ENCODE measurements around the gene PRELP. TPM values are rescaled to one million over a fixed set of nuclear protein-coding genes. Genes with fewer than 3 reads are reported as not detected.

The PRELP gene
- total and polyA plus RNA-seq, 7 donors, result 0.92 to 133 (median 45.7) TPM

DNA sequence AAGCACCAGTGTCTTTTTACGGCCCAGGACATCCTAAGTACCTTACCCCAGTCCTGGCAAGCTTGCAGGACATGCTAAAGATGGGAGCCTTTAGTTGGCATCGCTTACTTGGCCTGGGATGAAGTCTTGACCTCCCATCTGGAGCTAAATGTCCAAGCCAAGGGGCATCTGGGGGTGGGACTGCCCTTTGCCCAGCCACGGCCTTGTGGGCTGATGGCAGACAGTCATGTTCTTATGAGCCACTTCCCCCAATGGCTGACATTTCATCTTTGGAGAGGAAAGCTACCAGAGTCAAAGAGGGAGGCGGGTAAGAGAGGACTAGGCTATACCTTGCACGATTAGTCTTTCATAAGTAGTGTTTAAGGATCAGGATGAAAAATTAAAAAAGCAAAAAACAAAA is 50.5 kb downstream of the PRELP start:
- DNase-seq, result peak; percentile 47
- H3K9me3 ChIP-seq, result no peaks in the 10 kb centered on the region
- peaks cover 0 to 64% (median 53%) of the 10 kb centered on the region in 4 donors for H3K4me1 ChIP-seq
- no peaks in the 10 kb centered on the region for H3K27me3 ChIP-seq
- no peaks in the 10 kb centered on the region for H3K36me3 ChIP-seq
- TF ChIP-seq EP300 (IDR thresholded peaks at IDR 0.05) (no peak), POLR2AphosphoS5 (IDR thresholded peaks at IDR 0.05) (no peak), POLR2A (IDR thresholded peaks at IDR 0.05) (no peak)
- TF ChIP-seq, protein P1, sequence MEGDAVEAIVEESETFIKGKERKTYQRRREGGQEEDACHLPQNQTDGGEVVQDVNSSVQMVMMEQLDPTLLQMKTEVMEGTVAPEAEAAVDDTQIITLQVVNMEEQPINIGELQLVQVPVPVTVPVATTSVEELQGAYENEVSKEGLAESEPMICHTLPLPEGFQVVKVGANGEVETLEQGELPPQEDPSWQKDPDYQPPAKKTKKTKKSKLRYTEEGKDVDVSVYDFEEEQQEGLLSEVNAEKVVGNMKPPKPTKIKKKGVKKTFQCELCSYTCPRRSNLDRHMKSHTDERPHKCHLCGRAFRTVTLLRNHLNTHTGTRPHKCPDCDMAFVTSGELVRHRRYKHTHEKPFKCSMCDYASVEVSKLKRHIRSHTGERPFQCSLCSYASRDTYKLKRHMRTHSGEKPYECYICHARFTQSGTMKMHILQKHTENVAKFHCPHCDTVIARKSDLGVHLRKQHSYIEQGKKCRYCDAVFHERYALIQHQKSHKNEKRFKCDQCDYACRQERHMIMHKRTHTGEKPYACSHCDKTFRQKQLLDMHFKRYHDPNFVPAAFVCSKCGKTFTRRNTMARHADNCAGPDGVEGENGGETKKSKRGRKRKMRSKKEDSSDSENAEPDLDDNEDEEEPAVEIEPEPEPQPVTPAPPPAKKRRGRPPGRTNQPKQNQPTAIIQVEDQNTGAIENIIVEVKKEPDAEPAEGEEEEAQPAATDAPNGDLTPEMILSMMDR (IDR thresholded peaks at IDR 0.05), result no peak
- peak overlapping the region; percentile 49 to 71 (median 66) for H3K27ac ChIP-seq
- intact Hi-C loops (cut with DNase I), result no loop called here
- no peak overlapping the region for H3K4me3 ChIP-seq
- 86 to 92% methylated on average over 5 of the region's 5 CpGs for WGBS, 2 donors

DNA sequence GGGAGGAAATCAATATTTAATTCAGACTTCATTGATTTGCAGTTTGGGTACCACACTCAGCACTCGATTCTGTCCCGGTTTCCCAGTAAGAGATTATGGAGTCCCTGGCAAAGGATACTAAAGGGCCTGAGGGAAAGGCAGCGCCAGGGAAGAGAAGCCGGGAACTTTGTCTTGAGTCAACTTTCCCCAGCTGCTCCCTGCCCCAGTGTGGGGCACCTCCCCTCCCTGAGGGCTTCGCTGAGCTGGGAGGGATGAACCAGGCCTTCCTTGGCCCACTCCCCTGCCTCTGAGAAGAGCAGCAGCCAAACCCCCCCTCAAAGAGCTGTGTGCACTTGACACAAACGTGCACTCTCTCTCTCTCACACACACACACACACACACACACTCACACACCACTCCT is 51.0 kb downstream of the PRELP start:
- TF ChIP-seq POLR2AphosphoS5 (IDR thresholded peaks at IDR 0.05) (no peak), POLR2A (IDR thresholded peaks at IDR 0.05) (no peak), EP300 (IDR thresholded peaks at IDR 0.05) (no peak)
- TF ChIP-seq, protein P1 (IDR thresholded peaks at IDR 0.05), result no peak
- peak overlapping the region; percentile 7 to 71 (median 58) for H3K27ac ChIP-seq
- intact Hi-C loops (cut with DNase I), result no loop called here

DNA sequence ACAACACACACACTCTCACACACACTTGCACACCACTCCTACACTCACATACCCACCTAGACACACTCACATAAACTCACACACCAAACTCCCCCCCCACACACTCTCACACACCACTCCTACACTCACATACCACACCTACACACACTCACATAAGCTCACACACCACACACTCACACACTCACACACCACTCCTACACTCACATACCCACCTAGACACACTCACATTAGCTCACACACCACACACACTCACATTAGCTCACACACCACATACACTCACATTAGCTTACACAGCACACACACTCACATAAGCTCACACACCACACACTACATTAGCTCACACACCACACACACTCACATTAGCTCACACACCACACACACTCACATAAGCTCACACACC is 51.4 kb downstream of the PRELP start:
- no peaks in the 10 kb centered on the region for H3K36me3 ChIP-seq
- H3K27ac ChIP-seq, result peak overlapping the region; percentile 7 to 71 (median 58)
- H3K27me3 ChIP-seq, result no peaks in the 10 kb centered on the region
- peak; percentile 20 for DNase-seq
- TF ChIP-seq EP300 (IDR thresholded peaks at IDR 0.05), result no peak
- TF ChIP-seq POLR2AphosphoS5 (IDR thresholded peaks at IDR 0.05), result no peak
- no peak for TF ChIP-seq POLR2A (IDR thresholded peaks at IDR 0.05)
- TF ChIP-seq, protein P1 (IDR thresholded peaks at IDR 0.05), result no peak
- no peaks in the 10 kb centered on the region for H3K9me3 ChIP-seq
- intact Hi-C loops (cut with DNase I), result no loop called here
- H3K4me1 ChIP-seq, result peaks cover 0 to 55% (median 44%) of the 10 kb centered on the region in 4 donors
- no peak overlapping the region for H3K4me3 ChIP-seq

More for the DNA sequence above, 51.0 kb downstream of the PRELP start:
- no peaks in the 10 kb centered on the region for H3K27me3 ChIP-seq
- WGBS, 2 donors, result 56 to 72% methylated on average over 6 of the region's 6 CpGs
- H3K4me3 ChIP-seq, result no peak overlapping the region
- DNase-seq, result peak; percentile 58
- no peaks in the 10 kb centered on the region for H3K9me3 ChIP-seq
- H3K36me3 ChIP-seq, result no peaks in the 10 kb centered on the region
- H3K4me1 ChIP-seq, result peaks cover 0 to 59% (median 48%) of the 10 kb centered on the region in 4 donors

DNA sequence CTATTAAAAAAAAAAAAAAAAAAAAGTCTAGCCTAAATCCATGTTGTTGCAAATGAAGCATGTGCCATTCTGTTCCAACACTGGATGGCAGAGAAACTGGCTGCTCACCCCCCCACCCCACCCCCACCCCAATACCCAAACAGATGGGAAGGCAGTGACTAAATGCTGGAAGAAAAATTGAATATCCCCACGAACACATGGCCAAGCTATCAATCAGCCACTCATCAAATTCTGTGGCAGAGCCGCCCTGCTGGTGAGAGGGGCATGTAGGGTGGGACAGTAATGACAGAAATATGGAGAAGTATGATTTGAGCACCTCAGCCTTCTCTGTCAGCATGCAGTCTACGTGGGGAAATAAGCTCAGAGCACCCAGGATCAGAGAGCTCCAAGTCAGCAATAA is 52.5 kb downstream of the PRELP start:
- Histone ChIP-seq H3K36me3 (no peaks in the 10 kb centered on the region), H3K4me1 (peaks cover 0 to 46% (median 35%) of the 10 kb centered on the region in 4 donors), H3K9me3 (no peaks in the 10 kb centered on the region), H3K4me3 (no peak overlapping the region), H3K27ac (peak overlapping the region in 2 of 4 donors; percentile 15 to 71), H3K27me3 (no peaks in the 10 kb centered on the region)
- WGBS, 2 donors, result 87 to 89% methylated on average over 3 of the region's 3 CpGs
- TF ChIP-seq POLR2A (IDR thresholded peaks at IDR 0.05), result no peak
- TF ChIP-seq EP300 (IDR thresholded peaks at IDR 0.05), result no peak
- TF ChIP-seq, protein P1 (IDR thresholded peaks at IDR 0.05), result no peak
- no peak for TF ChIP-seq POLR2AphosphoS5 (IDR thresholded peaks at IDR 0.05)
- no peak for DNase-seq
- intact Hi-C loops (cut with DNase I), result no loop called here

Data from sigmoid colon (tissue), 7 donors.